H1 (cell line): ENCODE results near the gene SOX8. TPM values are rescaled to one million over a fixed set of nuclear protein-coding genes. Genes with fewer than 3 reads are reported as not detected.

Source experiments
- CTCF ChIA-PET: fragments of 300-600 bp; sonication (Branson Sonifier 250); formaldehyde crosslinking; loops from one replicate; lab custom pipeline; 2021; ENCODE audit not compliant: partially characterized antibody; lab: Charles Lee
- POLR2A ChIA-PET: fragments of 300-600 bp; sonication (Branson Sonifier 250); formaldehyde crosslinking; loops from one replicate; lab custom pipeline; 2021; ENCODE audit warnings: inconsistent platforms; ENCODE audit not compliant: partially characterized antibody; lab: Charles Lee
- DNase-seq, 2 experiments: peaks; one replicate each; pipeline versions ENCODE4 v3.0.0 to v3.0.0-alpha.2; 2010 to 2022; ENCODE audit warnings: low spot score in 2 of 2, low read depth in 1 of 2, mixed read lengths in 1 of 2
- FAIRE-seq: peaks from 2 replicates; lab custom pipeline; 2011; peaks lifted over from hg19 to GRCh38; lab: Jason Lieb, UNC
- H2AFZ ChIP-seq: 2 replicates; pipeline ENCODE4 v1.8.1; 2012; ENCODE audit warnings: low read length, inconsistent platforms
- H2AK5ac ChIP-seq: 2 replicates; pipeline ENCODE4 v1.6.1; 2013; ENCODE audit warnings: low read depth, low read length
- H2BK120ac ChIP-seq: replicated peaks from 2 replicates; pipeline ENCODE3; 2013; ENCODE audit warnings: low read depth, low read length, inconsistent platforms
- H2BK12ac ChIP-seq: 2 replicates; pipeline ENCODE4 v1.6.1; 2013; ENCODE audit warnings: low read depth, low read length
- H2BK15ac ChIP-seq: 2 replicates; pipeline ENCODE4 v1.6.1; 2013; ENCODE audit warnings: low read length
- H2BK20ac ChIP-seq: 2 replicates; pipeline ENCODE4 v1.6.1; 2013; ENCODE audit warnings: low read length
- H2BK5ac ChIP-seq: 2 replicates; pipeline ENCODE4 v1.6.1; 2013; ENCODE audit warnings: low read depth, low read length
- H3K14ac ChIP-seq: 2 replicates; pipeline ENCODE4 v1.6.1; 2013; ENCODE audit warnings: inconsistent platforms; ENCODE audit not compliant: insufficient read length
- H3K18ac ChIP-seq: 2 replicates; pipeline ENCODE4 v1.6.1; 2013; ENCODE audit warnings: low read length; ENCODE audit errors: extremely low read depth
- H3K23ac ChIP-seq: 2 replicates; pipeline ENCODE4 v1.6.1; 2013; ENCODE audit warnings: inconsistent platforms; ENCODE audit not compliant: insufficient read length
- H3K23me2 ChIP-seq: 2 replicates; pipeline ENCODE4 v1.6.1; 2013; ENCODE audit warnings: low read depth, low read length
- H3K27ac ChIP-seq: 2 replicates; pipeline ENCODE4 v1.6.1; 2011; ENCODE audit warnings: low read depth, low read length, inconsistent platforms
- H3K27me3 ChIP-seq, 4 experiments: replicated peaks in 1 of 4; 1 replicate in 1 of 4; 2 replicates in 3 of 4; pipeline versions ENCODE4 v1.6.1 to v1.8.1; 2011 to 2013; ENCODE audit warnings: low read length in 3 of 4, mild to moderate bottlenecking in 3 of 4, inconsistent platforms in 2 of 4, mixed read lengths in 2 of 4, moderate library complexity in 1 of 4; ENCODE audit not compliant: control insufficient read depth in 3 of 4, insufficient read depth in 3 of 4; ENCODE audit errors: extremely low read depth in 1 of 4
- H3K36me3 ChIP-seq, 4 experiments: 2 replicates each; pipeline versions ENCODE4 v1.6.1 to v1.8.1; 2011 to 2013; ENCODE audit warnings: mild to moderate bottlenecking in 4 of 4, low read length in 3 of 4, moderate library complexity in 2 of 4, control low read depth in 1 of 4, inconsistent platforms in 1 of 4; ENCODE audit not compliant: insufficient read depth in 4 of 4, control insufficient read depth in 2 of 4
- H3K4ac ChIP-seq: replicated peaks from 2 replicates; pipeline ENCODE3; 2013; ENCODE audit warnings: low read length, low read depth, mixed read lengths, inconsistent platforms; ENCODE audit not compliant: insufficient read length
- H3K4me1 ChIP-seq, 4 experiments: replicated peaks in 1 of 4; 1 replicate in 1 of 4; 2 replicates in 3 of 4; pipeline versions ENCODE4 v1.6.1 to v1.8.1; 2011 to 2013; ENCODE audit warnings: low read length in 3 of 4, inconsistent platforms in 2 of 4, mixed read lengths in 1 of 4; ENCODE audit not compliant: insufficient read depth in 4 of 4, control insufficient read depth in 3 of 4
- H3K4me2 ChIP-seq, 2 experiments: 2 replicates each; pipeline versions ENCODE4 v1.6.1 to v1.8.1; 2011 to 2013; ENCODE audit warnings: low read depth in 2 of 2, low read length in 2 of 2, control low read depth in 1 of 2, inconsistent platforms in 1 of 2, mild to moderate bottlenecking in 1 of 2; ENCODE audit not compliant: insufficient read depth in 1 of 2
- H3K4me3 ChIP-seq, 4 experiments: fragments of 200-600, 300-600 bp in 1 of 4; sonication (generic), shearing (Covaris generic), sonication (Bioruptor Twin) in 1 of 4; 2 replicates each; pipeline versions ENCODE4 v1.5.1 to v1.8.1; 2011 to 2016; ENCODE audit warnings: low read length in 4 of 4, low read depth in 3 of 4, control low read depth in 2 of 4, inconsistent platforms in 2 of 4, mild to moderate bottlenecking in 2 of 4, mixed read lengths in 1 of 4, moderate library complexity in 1 of 4; ENCODE audit not compliant: insufficient read depth in 2 of 4; ENCODE audit errors: extremely low read depth in 1 of 4
- H3K56ac ChIP-seq: replicated peaks from 2 replicates; pipeline ENCODE3; 2013; ENCODE audit warnings: low read depth, mild to moderate bottlenecking, mixed read lengths, low read length, inconsistent platforms; ENCODE audit not compliant: insufficient read length
- H3K79me1 ChIP-seq: 2 replicates; pipeline ENCODE4 v1.6.1; 2013; ENCODE audit warnings: low read depth, low read length, control low read depth
- H3K79me2 ChIP-seq, 2 experiments: 2 replicates each; pipeline versions ENCODE4 v1.6.1 to v1.8.1; 2012 to 2013; ENCODE audit warnings: low read length in 2 of 2, mild to moderate bottlenecking in 2 of 2, inconsistent platforms in 1 of 2; ENCODE audit not compliant: insufficient read depth in 2 of 2, control insufficient read depth in 1 of 2
- H3K9ac ChIP-seq, 4 experiments: replicated peaks in 1 of 4; 1 replicate in 1 of 4; 2 replicates in 3 of 4; pipeline versions ENCODE4 v1.6.1 to v1.8.1; 2011 to 2013; ENCODE audit warnings: low read depth in 3 of 4, low read length in 3 of 4, control low read depth in 2 of 4, mild to moderate bottlenecking in 2 of 4, moderate library complexity in 2 of 4, inconsistent platforms in 1 of 4; ENCODE audit errors: extremely low read depth in 1 of 4
- H3K9me3 ChIP-seq, 2 experiments: 2 replicates each; pipeline versions ENCODE4 v1.6.1 to v1.8.1; 2012 to 2013; ENCODE audit warnings: mild to moderate bottlenecking in 2 of 2, moderate library complexity in 2 of 2, control low read depth in 1 of 2, inconsistent platforms in 1 of 2, low read depth in 1 of 2, low read length in 1 of 2, mixed read lengths in 1 of 2; ENCODE audit not compliant: insufficient read depth in 2 of 2
- H4K20me1 ChIP-seq, 2 experiments: replicated peaks in 1 of 2; 2 replicates each; pipeline versions ENCODE3 to v1.8.1; 2011 to 2013; ENCODE audit warnings: inconsistent platforms in 2 of 2, low read length in 2 of 2, mild to moderate bottlenecking in 1 of 2; ENCODE audit not compliant: insufficient read depth in 2 of 2, control insufficient read depth in 1 of 2
- H4K5ac ChIP-seq: 2 replicates; pipeline ENCODE4 v1.6.1; 2013; ENCODE audit warnings: low read length, low read depth, mixed read lengths, inconsistent platforms; ENCODE audit not compliant: insufficient read length
- H4K8ac ChIP-seq: 2 replicates; pipeline ENCODE4 v1.8.0; 2013; ENCODE audit warnings: mild to moderate bottlenecking, moderate library complexity, low read length, inconsistent platforms; ENCODE audit not compliant: insufficient read depth; ENCODE audit errors: extremely low read depth
- H4K91ac ChIP-seq: replicated peaks from 2 replicates; pipeline ENCODE3; 2013; ENCODE audit warnings: low read length, mixed read lengths, inconsistent platforms; ENCODE audit not compliant: insufficient read length
- CHD1 ChIP-seq: IDR thresholded peaks from 2 replicates; pipeline ENCODE4 v1.6.1; 2012; ENCODE audit warnings: low read depth, low read length, improper control_type of control experiment
- EP300 ChIP-seq, 2 experiments: IDR thresholded peaks; 1 replicate in 1 of 2; 2 replicates in 1 of 2; pipeline ENCODE4 v1.6.1; 2011 to 2012; ENCODE audit warnings: low read depth in 2 of 2, low read length in 2 of 2, mild to moderate bottlenecking in 2 of 2, borderline replicate concordance in 1 of 2, inconsistent platforms in 1 of 2, moderate library complexity in 1 of 2
- GABPA ChIP-seq: IDR thresholded peaks from 2 replicates; pipeline ENCODE4 v1.6.1; 2011; ENCODE audit warnings: mild to moderate bottlenecking, low read length, moderate library complexity, borderline replicate concordance; ENCODE audit not compliant: insufficient read depth
- HDAC6 ChIP-seq: IDR thresholded peaks from one replicate; pipeline ENCODE4 v1.7.1; 2012; ENCODE audit warnings: low read depth, mild to moderate bottlenecking, inconsistent platforms, low read length, moderate library complexity
- KDM1A ChIP-seq: fragments of 200-600, 300-600 bp; sonication (generic); IDR thresholded peaks from 2 replicates; pipeline ENCODE4 v1.7.1; 2016; ENCODE audit warnings: mild to moderate bottlenecking, low read length, borderline replicate concordance
- KDM4A ChIP-seq: IDR thresholded peaks from one replicate; pipeline ENCODE4 v1.7.1; 2012; ENCODE audit warnings: low read depth, mild to moderate bottlenecking, moderate library complexity, low read length, inconsistent platforms; ENCODE audit not compliant: severe bottlenecking
- POLR2A ChIP-seq, 2 experiments: IDR thresholded peaks; 1 replicate in 1 of 2; 2 replicates in 1 of 2; pipeline ENCODE4 v1.6.1; 2011; ENCODE audit warnings: low read depth in 2 of 2, low read length in 2 of 2, mild to moderate bottlenecking in 2 of 2; ENCODE audit errors: control extremely low read depth in 1 of 2
- SIRT6 ChIP-seq: IDR thresholded peaks from one replicate; pipeline ENCODE4 v1.7.1; 2012; ENCODE audit warnings: low read length, inconsistent platforms
- SRF ChIP-seq: IDR thresholded peaks from 2 replicates; pipeline ENCODE4 v1.6.1; 2011; ENCODE audit warnings: mild to moderate bottlenecking, low read depth, low read length, moderate library complexity
- TCF12 ChIP-seq: IDR thresholded peaks from 2 replicates; pipeline ENCODE4 v1.6.1; 2011; ENCODE audit warnings: low read depth, mild to moderate bottlenecking, low read length
- WGBS, 2 experiments: shearing (Covaris generic) in 1 of 2; methylation state at CpG; one replicate each; pipeline versions ENCODE4 v1.1.6 to v1.1.7; 2013 to 2015; ENCODE audit warnings: low lambda C conversion rate in 2 of 2, mixed read lengths in 2 of 2, inconsistent platforms in 1 of 2, low coverage in 1 of 2, missing lambda C conversion rate in 1 of 2; ENCODE audit not compliant: insufficient replicate concordance in 2 of 2, insufficient coverage in 1 of 2, insufficient read length in 1 of 2; ENCODE audit errors: extremely low coverage in 1 of 2, missing lambda C conversion rate in 1 of 2; 5-methylcytosine and 5-hydroxymethylcytosine counted together
- polyA plus RNA-seq, 7 experiments: library from polyadenylated mRNA; depleted of rRNA in 3 of 7; stranded (reverse) in 5 of 7; unstranded in 2 of 7; fragments of >200 nt in 5 of 7; fragments of 200-250 nt in 2 of 7; gene quantifications; 1 replicate in 5 of 7; 2 replicates in 1 of 7; 4 replicates in 1 of 7; pipeline versions ENCODE4 v1.2.1 to v1.2.3, GENCODE V29; 2011 to 2013; ENCODE audit warnings: missing spikeins in 2 of 7, mixed read lengths in 2 of 7
- total RNA-seq: library from RNA; stranded (reverse); fragmentation: NEBNext Ultra II Directional; extraction: Animal tissue kit (Norgen Biotek cat#: 25700); gene quantifications from 2 replicates; pipeline ENCODE4 v1.2.1, GENCODE V29; 2021

SOX8 gene
- total and polyA plus RNA-seq, 2 of the 8 experiments (the other 6 are each of a cell fraction or from before 2014, with no cell fraction given), result 2.2 to 5.7 TPM

DNA sequence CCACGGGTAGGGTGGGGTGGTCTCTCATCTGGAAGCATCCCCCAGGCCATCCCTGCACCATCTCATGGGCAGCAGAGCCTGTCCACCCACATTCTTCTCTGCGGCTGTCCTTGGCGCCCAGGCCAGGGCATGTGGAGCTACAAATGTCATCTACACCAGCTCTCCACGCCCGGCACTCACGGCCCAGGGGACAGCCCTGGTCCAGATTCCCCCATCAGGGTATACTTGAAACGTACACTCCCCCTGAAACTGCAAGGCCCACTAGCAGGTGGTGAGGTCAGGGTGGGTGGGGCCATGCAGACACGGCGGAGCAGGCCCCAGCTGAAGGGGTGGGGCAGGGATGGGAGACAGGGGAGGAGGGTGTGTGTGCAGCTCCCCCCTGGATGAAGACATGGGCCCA, 3.2 kb upstream of the SOX8 start:
- Histone ChIP-seq H3K79me2 (no peaks in the 10 kb centered on the region), H3K4me2 (no peak overlapping the region), H3K4me3 (no peak overlapping the region), H2BK5ac (no peak overlapping the region), H3K9me3 (no peaks in the 10 kb centered on the region), H2BK15ac (no peak overlapping the region), H3K9ac (no peak overlapping the region), H3K79me1 (no peaks in the 10 kb centered on the region), H2BK120ac (no peak overlapping the region), H4K91ac (no peak overlapping the region), H4K8ac (no peak overlapping the region), H3K36me3 (no peaks in the 10 kb centered on the region; a peak in 1 of 8 replicates), H2AK5ac (no peak overlapping the region), H3K27ac (no peak overlapping the region), H3K14ac (no peak overlapping the region), H3K4me1 (peaks cover 0 to 16% (median 7%) of the 10 kb centered on the region in 4 experiments; a peak in 6 of 7 replicates), H3K23me2 (peaks cover 10% of the 10 kb centered on the region; the same call in 1 of the 2 replicates), H3K27me3 (peaks cover 29 to 50% (median 41%) of the 10 kb centered on the region in 4 experiments), H2BK12ac (no peak overlapping the region), H2AFZ (no peak overlapping the region), H3K56ac (no peak overlapping the region), H2BK20ac (no peak overlapping the region), H3K18ac (no peak overlapping the region), H3K23ac (no peak overlapping the region), H4K5ac (no peak overlapping the region), H4K20me1 (peaks cover 3 to 11% of the 10 kb centered on the region in 2 experiments), H3K4ac (no peak overlapping the region)
- TF ChIP-seq SIRT6 (no peak), TCF12 (no peak), SRF (no peak), POLR2A (IDR thresholded peaks at IDR 0.05; ENCODE audit: control extremely low read depth in 1 of 2, low read depth in 2 of 2, low read length in 2 of 2) (no peak), HDAC6 (no peak), EP300 (IDR thresholded peaks at IDR 0.05; ENCODE audit: borderline replicate concordance in 1 of 2, low read depth in 2 of 2, low read length in 2 of 2) (no peak), CHD1 (no peak), KDM1A (no peak), KDM4A (no peak), GABPA (no peak)
- ChIA-PET CTCF (interaction anchor here (0.9 kb wide), 1 partner anchor 228 kb away, joined by 3 read pairs; no protein-coding TSS in a partner anchor), POLR2A (no interaction called here)
- DNase-seq (no peak), FAIRE-seq (no peak)
- WGBS, 2 experiments, result 88% methylated on average over 7 of the region's 9 CpGs; no CpG with 5 or more reads in 1 of the 2 experiments
